Ovary (tissue), 9 donors: ENCODE measurements around the gene INF2. TPM values are rescaled to one million over a fixed set of nuclear protein-coding genes. Genes with fewer than 3 reads are reported as not detected.

Experiments used
- DNase-seq, 5 donors: peaks; one replicate each; pipeline ENCODE4 v3.0.0-alpha.2; 2019 to 2020
- H3K27ac ChIP-seq, 2 donors: fragments of 200-600 bp; one replicate each; pipeline versions ENCODE4 v1.5.1 to v1.8.0; 2019 to 2022
- H3K27me3 ChIP-seq: fragments of 200-600 bp; one replicate; pipeline ENCODE4 v1.8.0; 2022
- H3K36me3 ChIP-seq: fragments of 200-600 bp; sonication (generic); one replicate; pipeline ENCODE4 v1.5.1; 2019
- H3K4me1 ChIP-seq: one replicate; pipeline ENCODE4 v1.8.1; 2013; ENCODE audit warnings: mild to moderate bottlenecking, moderate library complexity; ENCODE audit not compliant: insufficient read depth
- H3K4me3 ChIP-seq: fragments of 200-600 bp; sonication (generic); one replicate; pipeline ENCODE4 v1.5.1; 2017
- H3K9me3 ChIP-seq, 2 donors: fragments of 200-600 bp in 1 of 2; sonication (generic) in 1 of 2; one replicate each; pipeline versions ENCODE4 v1.5.1 to v1.8.1; 2013 to 2019; ENCODE audit warnings: mild to moderate bottlenecking in 1 of 2, moderate library complexity in 1 of 2
- CTCF ChIP-seq, 3 donors: fragments of 450-650 bp in 2 of 3; fragments of 200-600 bp in 1 of 3; IDR thresholded peaks; one replicate each; pipeline versions ENCODE4 v1.5.1 to v1.8.0; 2016 to 2022; ENCODE audit warnings: antibody characterized with exemption in 3 of 3, mild to moderate bottlenecking in 1 of 3
- EP300 ChIP-seq: sonication (generic); formaldehyde crosslinking; IDR thresholded peaks from one replicate; pipeline ENCODE4 v1.6.1; 2017; ENCODE audit warnings: antibody characterized with exemption
- POLR2A ChIP-seq: fragments of 450-650 bp; IDR thresholded peaks from one replicate; pipeline ENCODE4 v1.6.1; 2017; ENCODE audit warnings: antibody characterized with exemption, mild to moderate bottlenecking, moderate library complexity
- WGBS, 3 donors: extraction: QIAGEN DNeasy Blood & Tissue Kit in 1 of 3; methylation state at CpG; one replicate each; pipeline versions ENCODE4 v1.1.5 to v1.1.7; 2013 to 2017; 5-methylcytosine and 5-hydroxymethylcytosine counted together
- intact Hi-C, 4 donors: fragments of 100-400 bp; cut with DNase I; formaldehyde crosslinking; loops; one replicate each; pipeline versions ENCODE4 v1.11.0 to v1.15.1; 2022 to 2023
- polyA plus RNA-seq, 2 donors: library from polyadenylated mRNA; stranded (reverse); fragments of 200-250 nt in 1 of 2; fragments of 350-450 nt in 1 of 2; fragmentation: Illumina TruSeq in 1 of 2; extraction: RNeasy Lipid Tissue Mini Kit (QIAGEN cat#74804) in 1 of 2; gene quantifications; one replicate each; pipeline ENCODE4 v1.2.3, GENCODE V29; 2013 to 2014
- total RNA-seq, 7 donors: library from RNA; depleted of rRNA in 2 of 7; stranded (reverse); fragments of >200 nt in 2 of 7; fragmentation: NEBNext Ultra II Directional in 3 of 7; extraction: Animal tissue kit (Norgen Biotek cat#: 25700) in 3 of 7; gene quantifications; one replicate each; pipeline versions ENCODE4 v1.1.0 to v1.2.4, GENCODE V29; 2016 to 2023
- donor health status: DM: no; HTN: no; CAD: no; lungs with moderate emphysema.
- donor health status: DM: no; HTN: no; CAD: no.
- donor health status: Bipolar disorder and iron deficiency.
- donor health status: DM: yes; HTN: yes; CAD: no.
- donor health status: DM: no; HTN: no; CAD: no.
- donor health status: DM: yes; HTN: yes; CAD: no.

INF2 gene
- total and polyA plus RNA-seq, 9 donors = 6.3 to 40.7 (median 18.4) TPM

GRCh38 chr14:104752423-104752734, 63.0 kb downstream of the INF2 start:
- TF ChIP-seq CTCF (IDR thresholded peaks at IDR 0.05) (no peak), EP300 (no peak), POLR2A (no peak)
- H3K27ac ChIP-seq = peak overlapping the region in 1 of 2 donors; percentile 82
- H3K4me3 ChIP-seq = peak overlapping the region; percentile 94
- H3K27me3 ChIP-seq = no peaks in the 10 kb centered on the region
- H3K36me3 ChIP-seq = no peaks in the 10 kb centered on the region
- H3K9me3 ChIP-seq = no peaks in the 10 kb centered on the region
- no peak for DNase-seq
- 1 to 5% (median 4%) methylated on average over 21 of the region's 21 CpGs for WGBS, 3 donors
- intact Hi-C loops = no loop called here
- H3K4me1 ChIP-seq = peaks cover 13% of the 10 kb centered on the region

GRCh38 chr14:104752735-104753527, 63.5 kb downstream of the INF2 start, which contains the start of gene SIVA1:
SIVA1 (plus strand) TSS chr14:104753147; CDS start chr14:104753202, 55 bp downstream.
- H3K4me1 ChIP-seq = peaks cover 13% of the 10 kb centered on the region
- H3K27ac ChIP-seq = peak within 1 kb of the TSS; percentile 70 to 82
- DNase-seq = peak; percentile 99 to 100 (median 99)
- TF ChIP-seq EP300 (no peak), POLR2A (peak; percentile 95), CTCF (IDR thresholded peaks at IDR 0.05) (peak in 1 of 3 donors; percentile 37)
- H3K4me3 ChIP-seq = peak within 1 kb of the TSS; percentile 94
- WGBS, 3 donors = 1% methylated on average over 70 to 95 of the region's 95 CpGs
- H3K9me3 ChIP-seq = no peaks in the 10 kb centered on the region
- H3K27me3 ChIP-seq = no peaks in the 10 kb centered on the region
- intact Hi-C loops = no loop called here
- H3K36me3 ChIP-seq = no peaks in the 10 kb centered on the region

GRCh38 chr14:104753528-104754212, 64.3 kb downstream of the INF2 start:
- Histone ChIP-seq H3K4me1 (peaks cover 13% of the 10 kb centered on the region), H3K4me3 (peak overlapping the region; percentile 94), H3K27ac (peak overlapping the region; percentile 70 to 82), H3K9me3 (no peaks in the 10 kb centered on the region), H3K36me3 (no peaks in the 10 kb centered on the region), H3K27me3 (no peaks in the 10 kb centered on the region)
- DNase-seq = no peak
- 1 to 3% (median 1%) methylated on average over 27 to 30 of the region's 30 CpGs for WGBS, 3 donors
- intact Hi-C loops = no loop called here
- TF ChIP-seq EP300 (no peak), CTCF (IDR thresholded peaks at IDR 0.05) (no peak), POLR2A (no peak)

- Histone ChIP-seq H3K27me3 (no peaks in the 10 kb centered on the region), H3K27ac (no peak overlapping the region), H3K4me3 (peak overlapping the region; percentile 94), H3K9me3 (no peaks in the 10 kb centered on the region), H3K36me3 (no peaks in the 10 kb centered on the region), H3K4me1 (peaks cover 13% of the 10 kb centered on the region)
- intact Hi-C loops = no loop called here
- no peak for DNase-seq
- no peak for TF ChIP-seq CTCF (IDR thresholded peaks at IDR 0.05)
- TF ChIP-seq EP300 = no peak
- no peak for TF ChIP-seq POLR2A
- 44 to 56% (median 44%) methylated on average over 13 of the region's 13 CpGs for WGBS, 3 donors
Observed at GRCh38 chr14:104754213-104754851, 64.9 kb downstream of the INF2 start.
